CD4-positive, alpha-beta T cell treated with Interleukin-6 for 4 hours (primary cell): Measurements from ENCODE around the gene NPVF.

Source experiments
- DNase-seq: peaks from one replicate; pipeline ENCODE4 v3.0.0-alpha.2; 2020; ENCODE audit warnings: mixed read lengths

NPVF gene, protein sequence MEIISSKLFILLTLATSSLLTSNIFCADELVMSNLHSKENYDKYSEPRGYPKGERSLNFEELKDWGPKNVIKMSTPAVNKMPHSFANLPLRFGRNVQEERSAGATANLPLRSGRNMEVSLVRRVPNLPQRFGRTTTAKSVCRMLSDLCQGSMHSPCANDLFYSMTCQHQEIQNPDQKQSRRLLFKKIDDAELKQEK

DNA sequence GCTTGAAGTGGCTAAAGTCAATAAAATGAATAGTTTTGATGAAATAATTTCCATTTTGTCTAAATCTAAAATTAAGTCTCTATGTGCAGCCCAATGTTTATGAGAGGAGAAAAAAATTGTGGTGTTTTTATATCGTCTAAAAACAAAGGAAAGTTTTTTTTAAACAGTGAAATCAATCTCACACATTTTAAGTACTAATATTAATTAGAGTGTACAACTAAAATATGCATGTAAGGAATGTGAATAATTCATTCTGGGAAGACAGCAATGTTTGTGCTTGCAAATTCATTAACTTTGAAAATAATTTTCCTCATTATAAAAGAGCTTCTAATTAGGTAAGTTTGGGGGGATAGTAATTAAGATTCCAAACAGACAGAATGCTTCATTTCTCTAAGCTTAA, at the start of gene NPVF:
NPVF (minus strand) TSS at position 101 of the 400 bp plus-strand sequence; CDS start at position 54, 47 bp downstream.
- no peak for DNase-seq

DNA sequence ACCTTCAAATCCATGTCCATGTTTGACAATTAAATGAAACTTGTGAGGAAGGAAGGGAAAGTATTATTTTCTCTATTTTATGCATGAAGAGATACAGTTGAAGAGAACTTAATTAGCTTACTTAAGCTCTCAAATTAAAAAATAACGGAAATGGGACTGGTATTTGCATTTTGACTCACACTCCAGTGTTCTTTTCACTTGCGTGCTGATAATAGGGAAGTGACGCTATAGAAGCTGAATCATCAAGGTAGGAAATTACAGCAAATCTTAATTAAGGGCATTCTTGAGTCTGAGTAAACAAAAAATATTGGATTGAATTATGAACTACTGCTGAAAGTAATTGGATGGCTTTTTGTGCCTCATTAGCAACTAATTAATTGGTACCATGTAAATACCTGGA, 44.0 kb upstream of the NPVF start:
- no peak for DNase-seq

DNA sequence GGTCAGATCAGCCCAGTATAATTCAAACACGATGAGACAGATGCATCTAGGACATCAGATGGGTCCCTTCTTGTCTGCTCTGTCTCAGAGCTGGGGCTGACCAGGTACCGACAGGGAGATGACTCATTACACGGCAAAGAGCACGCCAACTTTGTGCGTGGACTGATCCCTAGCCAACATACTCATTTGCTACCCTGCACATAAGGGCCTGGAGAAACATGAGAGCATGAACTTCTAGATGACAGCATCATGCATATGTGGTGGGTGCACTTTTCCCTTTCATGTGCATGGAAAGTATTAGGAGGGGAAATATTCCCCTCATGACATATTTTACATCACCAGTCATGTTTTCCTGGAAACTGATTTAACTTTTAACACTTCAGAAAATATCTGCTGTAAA, 35.1 kb upstream of the NPVF start:
- DNase-seq: no peak

DNA sequence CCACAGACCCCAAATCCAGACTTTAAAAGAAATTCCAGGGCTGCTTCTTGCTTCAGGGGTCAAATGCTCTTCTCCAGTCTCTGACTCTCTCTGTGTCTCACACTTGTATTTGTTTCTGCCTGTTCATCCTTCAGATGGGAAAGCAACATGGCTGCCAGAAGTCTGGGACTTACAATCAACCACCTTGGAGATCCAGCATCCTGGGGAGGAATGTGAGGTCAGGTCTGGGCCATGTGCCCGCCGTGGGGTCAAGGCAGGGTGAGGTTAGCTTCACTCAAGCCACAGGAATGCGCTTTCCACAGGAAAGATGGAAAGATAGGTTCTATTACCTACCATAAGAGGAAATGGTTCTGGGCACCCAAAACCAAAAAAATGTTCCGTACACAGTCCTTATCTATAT, 34.3 kb upstream of the NPVF start:
- no peak for DNase-seq

DNA sequence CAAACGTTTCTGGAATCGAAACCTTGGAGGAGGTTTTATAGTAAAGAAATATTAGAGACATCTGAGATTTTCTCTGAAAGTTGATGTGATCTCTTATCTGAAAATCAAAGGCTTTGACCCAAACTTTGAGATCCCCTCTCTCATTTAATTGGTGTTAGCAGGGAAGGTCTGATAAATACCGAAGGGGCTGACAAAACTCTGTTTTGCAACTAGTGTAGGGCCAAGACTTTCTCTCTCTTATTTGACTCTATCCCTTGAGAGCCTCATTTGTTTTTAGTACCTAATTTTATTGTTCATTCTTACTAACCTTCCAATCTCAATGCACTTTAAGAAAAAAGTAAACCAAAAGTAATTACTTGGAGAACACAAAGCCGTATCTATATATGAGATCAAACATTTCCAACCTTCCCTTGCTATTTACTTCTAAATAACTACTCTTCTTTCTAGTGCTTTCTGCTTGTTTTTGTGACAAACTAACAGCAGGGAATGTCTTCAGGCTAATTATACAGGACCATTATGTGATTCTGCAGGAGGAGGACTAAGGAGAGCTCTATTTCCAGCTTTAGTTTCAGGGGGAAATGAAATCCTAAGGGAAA, 33.4 kb upstream of the NPVF start:
- DNase-seq: no peak

DNA sequence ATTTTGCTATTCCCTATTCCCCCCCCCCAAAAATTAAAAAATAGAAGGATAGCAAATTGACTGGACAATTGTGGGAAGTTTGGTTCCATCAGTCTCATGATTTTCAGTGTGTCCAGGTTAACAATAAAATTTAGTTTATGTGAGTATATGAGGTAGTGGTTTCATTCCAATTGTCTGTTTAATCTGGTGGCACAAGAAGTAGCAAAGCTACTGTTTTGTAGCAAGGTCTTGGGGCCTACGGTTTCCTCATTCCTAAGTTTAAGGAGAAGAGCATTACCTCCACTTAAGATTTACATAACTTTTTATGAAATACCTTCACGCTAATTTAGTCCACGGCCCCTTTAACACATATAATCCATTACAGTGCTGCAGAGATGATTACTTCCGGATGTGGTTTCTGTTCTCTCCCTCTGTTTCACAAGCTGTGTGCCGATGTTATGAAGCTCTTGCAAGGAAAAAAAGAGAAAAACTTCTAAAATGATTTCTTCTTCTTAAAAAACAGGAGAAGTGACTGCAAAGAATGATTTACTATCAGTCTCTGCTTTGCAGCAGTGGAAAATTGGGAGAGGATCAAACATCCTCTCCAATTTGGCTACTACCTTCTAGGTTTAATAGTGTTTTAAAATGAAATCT, 32.7 kb upstream of the NPVF start:
- peak; percentile 16 for DNase-seq

DNA sequence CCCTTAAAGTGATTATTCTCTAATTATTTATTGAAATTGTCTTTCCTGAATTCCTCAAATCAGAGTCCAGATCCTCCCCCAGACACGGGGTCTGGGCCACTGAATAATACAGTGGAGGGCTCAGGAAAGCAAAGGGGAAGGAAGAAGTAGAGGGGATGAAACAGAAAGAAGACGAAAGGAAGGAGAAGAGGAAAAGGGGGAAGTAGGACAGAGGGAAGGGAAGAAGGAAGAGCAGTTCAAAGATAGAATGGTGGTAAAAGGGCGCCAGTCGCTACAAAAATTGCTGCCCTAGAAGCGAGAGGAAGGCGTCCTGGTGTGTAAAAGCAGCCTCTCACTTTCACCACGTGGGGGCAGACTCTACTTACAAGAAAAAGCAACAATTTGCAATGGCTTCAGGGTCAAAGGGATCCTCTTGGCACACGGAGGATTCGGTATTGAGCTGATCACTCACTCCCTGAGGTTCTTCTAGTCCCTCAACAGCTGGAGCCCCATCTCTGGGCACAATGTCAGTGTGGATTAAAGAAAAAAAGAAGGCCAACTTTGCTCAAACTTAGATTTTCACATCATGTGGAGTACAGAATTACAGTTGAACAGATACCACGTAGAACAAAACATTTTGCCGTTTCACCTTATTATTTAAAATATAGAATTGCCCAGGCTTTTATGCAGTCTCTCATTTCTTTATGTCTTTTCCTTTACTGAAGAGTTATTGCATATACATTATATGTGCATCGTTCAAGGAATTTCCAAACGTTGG, 31.4 kb upstream of the NPVF start:
- peak; percentile 75 for DNase-seq

DNA sequence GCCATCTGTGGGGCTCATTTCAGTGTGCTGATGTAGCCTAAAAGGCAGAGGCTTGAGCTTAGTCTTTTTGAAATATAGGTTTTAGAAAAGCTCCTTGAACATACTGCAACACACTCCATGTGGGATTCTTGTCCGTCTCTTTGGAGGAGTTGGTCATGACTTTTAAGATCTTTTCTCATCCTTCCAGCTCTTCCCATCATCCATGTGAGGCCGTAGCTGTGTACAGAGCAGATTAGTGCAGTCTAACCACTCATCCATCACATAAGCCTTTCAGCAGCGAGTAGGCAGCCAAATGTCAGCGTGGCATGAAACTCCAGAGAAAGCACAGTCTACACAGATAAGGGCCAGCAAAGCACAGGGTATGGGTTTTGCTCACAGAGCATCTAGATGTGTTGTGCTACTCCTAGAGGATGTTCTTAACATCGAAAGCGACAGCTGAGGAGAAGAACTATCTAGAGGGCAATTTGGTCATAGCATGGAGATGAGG, 28.1 kb upstream of the NPVF start:
- no peak for DNase-seq

DNA sequence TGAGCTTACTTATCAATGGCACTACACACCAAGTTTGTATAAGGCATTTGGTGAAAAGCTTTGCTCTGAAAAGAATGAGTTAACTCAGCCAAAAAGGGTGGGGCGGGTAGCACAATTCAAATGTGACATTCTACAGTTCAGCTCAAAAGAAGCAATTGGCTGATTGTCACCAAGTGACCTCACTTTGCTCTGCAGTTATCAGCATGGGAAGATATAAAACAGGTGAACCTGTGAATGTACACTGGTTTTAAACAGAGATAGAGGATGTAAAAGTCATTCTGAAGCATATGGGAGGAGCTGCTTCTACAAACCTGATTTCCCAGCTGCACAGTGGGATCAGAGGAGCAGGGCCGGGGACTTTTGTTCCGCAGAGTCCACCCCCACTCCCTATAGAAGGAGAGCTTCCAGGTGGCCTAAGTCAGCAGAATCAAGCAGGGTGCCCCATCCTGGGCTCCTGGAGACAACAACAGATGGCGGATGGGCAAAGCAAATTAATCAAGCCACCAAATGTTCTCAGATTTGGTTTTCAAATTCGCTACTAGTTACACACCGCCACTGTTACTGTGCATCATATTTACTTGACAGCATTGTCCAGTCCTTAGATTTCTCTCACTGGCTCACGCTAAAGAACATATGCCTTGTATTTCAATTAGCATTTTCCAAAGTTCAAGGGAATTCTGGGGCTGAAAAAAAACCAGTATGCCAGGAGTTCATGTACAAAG, 27.5 kb upstream of the NPVF start:
- no peak for DNase-seq

DNA sequence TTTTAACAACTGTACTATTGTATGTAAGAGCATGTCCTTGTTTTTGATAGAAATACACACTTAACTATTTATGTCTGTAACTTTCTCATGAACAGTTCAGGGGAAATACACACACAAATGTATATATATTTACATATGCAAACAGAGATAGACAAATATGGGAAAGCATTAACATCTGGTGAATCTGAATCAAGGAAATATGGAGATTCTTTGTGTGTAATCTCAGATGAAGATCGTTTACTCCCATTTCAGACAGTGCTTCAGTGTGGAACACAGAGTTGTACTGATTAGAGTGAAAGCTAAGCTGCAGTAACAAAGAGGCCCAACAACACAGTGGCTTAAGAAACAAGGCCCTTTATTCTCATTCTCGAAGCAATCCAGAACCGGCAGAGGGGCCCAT, 26.3 kb upstream of the NPVF start:
- DNase-seq: no peak

DNA sequence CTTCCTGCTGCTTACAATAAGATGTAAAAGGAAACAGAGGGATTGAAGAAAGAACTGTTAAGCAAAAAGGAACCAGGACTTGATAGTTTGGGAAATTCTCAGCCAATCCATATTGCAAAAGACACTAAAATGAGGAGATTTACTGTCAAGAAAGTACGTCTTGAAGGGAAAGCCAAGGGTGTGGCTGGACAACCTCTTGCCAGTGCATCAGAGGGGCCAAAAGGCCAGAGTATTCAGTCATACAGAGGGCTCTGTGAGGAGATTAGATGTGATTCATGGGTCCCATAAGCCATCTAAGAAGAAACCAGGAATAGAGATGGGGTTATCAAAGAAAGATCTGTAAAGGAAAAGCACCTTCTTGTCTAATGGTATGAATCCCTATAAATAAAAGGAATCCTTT, 25.4 kb upstream of the NPVF start:
- DNase-seq: no peak

DNA sequence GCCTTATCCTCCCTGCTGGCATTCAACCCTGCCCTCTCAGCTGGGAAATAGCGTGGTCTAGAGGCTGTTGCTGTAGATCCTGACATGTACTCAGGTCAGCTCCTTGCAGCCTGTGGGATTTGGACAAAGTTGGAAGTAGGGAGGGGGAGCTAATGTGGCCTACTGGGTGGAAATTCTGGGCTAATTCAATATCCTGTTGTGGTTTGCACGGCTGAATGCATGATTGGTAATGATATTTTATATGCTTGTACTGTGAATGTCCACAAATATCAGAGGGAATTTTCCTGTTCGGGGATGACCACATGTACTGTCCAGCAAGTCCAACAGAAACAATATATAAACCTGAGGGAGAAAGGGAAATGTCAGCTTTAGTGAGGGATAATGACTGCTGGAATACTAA, 22.1 kb upstream of the NPVF start:
- no peak for DNase-seq

DNA sequence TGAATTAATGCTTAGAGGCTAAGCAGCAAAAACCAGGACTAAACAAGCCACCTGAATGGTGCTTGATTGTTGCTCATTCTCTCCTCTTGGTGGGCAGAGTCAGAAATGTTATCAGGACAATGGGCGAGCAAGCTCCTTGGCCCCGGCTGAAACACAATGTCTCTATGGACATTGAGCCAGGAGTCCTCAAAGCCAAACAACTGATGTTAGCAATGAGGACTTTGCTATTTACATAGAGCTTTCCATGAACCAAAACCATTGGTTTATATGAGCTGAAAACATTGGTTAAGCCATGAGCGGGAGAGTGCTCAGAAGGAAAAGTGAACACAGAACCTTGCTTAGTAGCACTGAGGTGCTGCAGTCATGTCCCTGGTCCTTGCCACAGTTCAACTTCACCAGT, 21.5 kb upstream of the NPVF start:
- DNase-seq: no peak

DNA sequence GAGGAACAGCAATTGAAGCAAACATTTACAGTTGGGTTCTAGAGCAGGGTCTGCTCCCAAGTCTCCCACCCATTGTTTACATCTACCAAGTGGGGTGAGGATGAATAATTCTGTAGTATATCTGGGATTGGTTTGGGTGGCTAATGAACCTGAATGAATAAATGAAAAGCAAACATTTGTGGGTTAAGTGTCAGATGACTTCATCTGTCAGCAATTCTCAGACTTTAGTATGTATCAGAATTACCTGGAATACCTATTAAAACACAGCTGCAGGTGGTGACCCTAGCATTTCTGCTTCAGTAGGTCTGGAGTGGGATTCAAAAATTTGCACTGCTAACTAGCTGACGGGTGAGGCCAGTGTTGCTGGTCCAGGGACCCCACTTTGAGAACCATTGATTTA, 18.0 kb upstream of the NPVF start:
- DNase-seq: no peak

DNA sequence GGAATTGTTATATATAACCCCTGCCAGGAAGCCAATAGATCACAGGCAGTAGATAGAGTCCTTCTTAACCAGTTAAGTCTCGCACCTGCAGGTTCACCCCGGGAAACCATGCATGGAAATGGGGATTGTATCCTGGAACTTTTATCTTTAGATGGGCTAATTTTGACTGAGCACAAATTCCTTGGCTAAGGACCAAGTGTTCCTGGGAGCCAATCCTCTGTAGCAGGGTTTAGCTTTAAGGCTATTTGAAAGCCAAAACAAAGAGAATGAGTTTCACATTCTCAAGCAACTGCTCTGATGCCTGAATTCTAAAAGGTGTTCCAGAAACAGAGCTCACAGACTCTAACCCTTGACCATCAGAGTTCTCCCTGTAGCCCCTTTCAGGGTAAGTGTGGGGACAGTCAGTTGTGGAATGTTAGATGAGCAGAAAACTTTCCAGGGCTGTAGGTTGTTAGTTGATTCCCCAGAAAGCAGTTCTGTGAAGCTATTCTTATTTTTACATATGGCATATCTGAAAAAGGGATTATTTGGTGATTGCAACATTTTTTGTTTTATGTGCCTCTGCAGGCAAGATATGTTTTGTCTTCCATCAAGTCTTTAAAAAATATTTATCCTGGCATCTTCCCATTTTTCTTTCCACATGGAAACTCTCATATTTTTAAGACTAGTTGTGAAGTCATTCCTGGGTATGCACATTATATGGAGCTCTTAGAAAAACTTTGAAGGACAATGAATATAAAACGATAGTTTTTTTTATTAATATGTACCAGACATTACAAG, 16.2 kb upstream of the NPVF start:
- DNase-seq: no peak

DNA sequence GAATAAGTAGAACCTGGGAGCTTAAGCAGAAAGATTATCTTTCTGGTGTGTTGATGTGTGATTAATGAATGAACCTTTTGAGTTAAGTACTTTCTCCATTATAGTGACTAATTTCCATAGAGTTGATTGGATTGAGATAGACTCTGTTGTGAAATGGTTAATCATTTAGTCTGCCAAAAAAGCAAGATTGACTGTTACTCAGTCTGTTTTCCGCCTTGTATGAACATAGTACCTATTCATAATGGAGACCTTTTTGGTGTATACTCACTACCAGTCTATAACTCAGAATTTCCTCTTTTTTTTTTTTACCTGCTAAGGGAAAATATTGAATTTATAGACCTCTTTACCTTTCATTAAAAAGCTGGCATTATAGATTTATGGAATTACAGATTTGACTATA, 14.4 kb upstream of the NPVF start:
- DNase-seq: no peak

DNA sequence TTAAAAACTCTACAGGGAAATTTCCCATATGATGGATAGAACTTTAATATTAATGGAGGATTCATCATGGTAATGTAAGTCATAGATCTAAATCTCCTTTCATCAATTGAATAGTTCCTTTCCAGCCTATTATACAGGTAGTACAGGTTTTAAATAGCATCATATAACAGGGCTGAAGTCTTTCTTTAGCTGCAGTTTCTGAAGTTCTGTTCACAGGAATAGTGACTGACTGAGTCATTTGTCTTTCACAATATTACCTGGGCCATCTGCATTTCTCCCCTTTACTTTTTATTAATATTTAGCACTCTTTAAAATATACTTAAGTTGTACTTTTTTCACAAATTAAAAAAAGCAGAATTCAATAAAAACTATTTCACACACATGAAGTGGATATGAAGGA, 12.6 kb upstream of the NPVF start:
- no peak for DNase-seq

DNA sequence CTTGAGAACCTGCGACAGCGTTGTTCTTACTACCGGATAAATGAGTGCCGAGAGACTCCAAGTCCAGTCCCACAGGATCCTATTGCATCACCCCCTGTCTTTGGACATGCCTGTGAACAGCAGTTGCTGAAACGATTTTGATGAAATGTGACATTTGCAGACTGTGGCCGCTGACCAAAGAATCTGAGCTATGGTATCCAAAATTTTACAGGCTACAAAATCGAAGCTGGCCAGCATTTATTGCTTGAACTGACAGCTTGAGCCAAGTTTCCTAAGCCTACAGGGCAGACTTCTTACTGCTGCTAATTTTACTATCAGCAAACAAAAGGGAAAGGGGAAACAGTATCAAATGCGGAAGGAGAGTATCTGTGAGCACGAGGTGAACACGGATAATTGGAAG, 12.1 kb upstream of the NPVF start:
- DNase-seq: no peak

DNA sequence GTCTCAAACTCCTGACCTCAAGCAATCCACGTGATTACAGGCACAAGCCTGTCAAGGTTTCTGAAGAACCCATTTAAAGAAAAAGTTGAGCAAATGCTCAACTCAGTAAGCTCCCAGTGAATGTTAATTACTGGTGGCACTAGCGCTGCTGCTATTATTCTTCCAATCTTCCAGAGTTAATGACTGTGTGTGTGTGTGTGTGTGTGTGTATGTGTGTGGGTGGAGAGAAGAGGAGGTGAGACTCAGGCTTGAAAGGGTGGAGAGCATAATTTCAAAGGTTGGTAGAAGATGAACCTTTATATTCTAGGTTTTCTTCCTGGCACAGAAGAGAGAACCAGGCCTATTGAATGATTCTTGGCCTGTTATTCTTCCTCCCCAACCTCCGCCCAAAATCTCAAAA, 11.6 kb upstream of the NPVF start:
- DNase-seq: no peak

DNA sequence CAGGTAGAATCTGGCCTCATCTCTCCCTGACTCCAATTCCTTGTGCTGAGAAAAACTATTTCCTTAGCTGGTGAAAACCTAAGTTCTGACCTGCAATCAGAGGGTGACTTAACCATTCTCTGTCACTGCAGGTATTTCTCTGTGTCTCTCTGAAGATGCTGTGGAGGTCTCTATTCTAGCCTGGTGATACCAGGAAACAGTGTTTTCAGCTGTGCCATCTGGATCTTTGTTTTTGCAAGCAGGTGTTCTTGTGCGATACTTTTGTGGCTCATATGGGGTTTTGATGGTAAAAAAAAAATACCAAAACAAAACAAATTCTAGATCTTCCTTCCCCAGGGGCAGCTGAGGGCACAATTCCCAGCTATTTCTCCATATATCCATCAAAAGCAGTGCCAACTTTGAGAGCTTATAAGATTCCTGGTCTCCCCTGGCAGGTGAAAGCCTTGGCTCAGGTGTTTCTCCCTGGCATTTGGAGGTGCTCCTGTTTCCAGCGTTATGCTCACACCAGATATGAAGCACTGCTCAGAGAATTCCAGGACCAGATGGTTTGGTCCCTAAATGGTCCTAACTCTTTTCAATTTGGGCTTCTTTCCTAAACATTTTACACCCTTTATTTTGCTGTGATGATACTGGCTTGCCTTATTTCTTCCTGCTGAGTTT, 9.9 kb upstream of the NPVF start:
- no peak for DNase-seq

DNA sequence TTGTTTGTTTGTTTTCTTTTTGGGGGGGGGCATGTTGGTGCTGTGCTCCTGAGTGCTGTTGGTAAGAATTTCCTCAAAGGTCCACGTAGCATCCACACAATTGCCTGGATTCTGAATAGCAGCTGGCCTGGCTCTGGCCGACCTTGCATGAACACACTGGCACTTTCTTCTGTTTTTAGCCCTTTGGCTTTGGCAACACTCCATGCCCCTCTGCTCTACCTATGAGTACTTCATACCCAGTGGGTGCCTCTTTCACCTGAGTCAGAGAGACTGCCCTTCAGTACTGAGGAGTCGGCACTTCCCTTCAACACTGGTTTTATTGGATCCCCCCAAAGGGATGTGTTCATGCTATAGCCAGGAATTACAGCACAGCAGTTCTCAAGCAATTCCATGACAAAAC, 7.2 kb upstream of the NPVF start:
- DNase-seq: no peak

DNA sequence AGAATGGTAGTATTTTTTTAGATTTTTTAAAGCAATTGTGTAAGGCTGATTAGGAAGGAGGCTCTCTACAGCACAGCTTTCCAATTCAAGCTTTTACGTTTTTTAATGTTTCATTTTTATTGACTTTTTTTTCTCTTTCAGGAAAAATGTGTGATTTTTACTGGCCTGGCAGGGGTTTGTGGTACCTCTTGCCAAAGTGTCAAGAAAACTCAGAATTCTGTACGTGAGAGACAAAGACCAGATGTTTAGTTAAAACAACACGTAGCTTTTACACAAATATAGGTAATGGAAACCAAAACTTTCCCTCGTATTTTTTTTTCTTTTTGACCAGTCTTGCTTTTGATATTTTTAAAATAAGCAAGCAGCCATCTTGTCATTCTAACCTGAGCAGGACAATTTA, 6.0 kb upstream of the NPVF start:
- DNase-seq: no peak
